SJCRH30 (cell line): ENCODE data around the gene C1orf232. TPM values are rescaled to one million over a fixed set of nuclear protein-coding genes. Genes with fewer than 3 reads are reported as not detected.

Experiments
- DNase-seq, 2 experiments: peaks; one replicate each; pipeline ENCODE4 v3.0.0-alpha.2; 2015 to 2020
- H3K27ac ChIP-seq: fragments of 250-450 bp; sonication (Bioruptor Pico); 2 replicates; pipeline ENCODE4 v1.5.1; 2020; ENCODE audit warnings: mild to moderate bottlenecking, moderate library complexity
- H3K27me3 ChIP-seq: fragments of 250-450 bp; sonication (Bioruptor Pico); 2 replicates; pipeline ENCODE4 v1.5.1; 2020; ENCODE audit warnings: mild to moderate bottlenecking, moderate library complexity
- H3K36me3 ChIP-seq: fragments of 250-450 bp; sonication (Bioruptor Pico); 2 replicates; pipeline ENCODE4 v1.5.1; 2020; ENCODE audit warnings: mild to moderate bottlenecking, moderate library complexity
- H3K4me1 ChIP-seq: fragments of 250-450 bp; sonication (Bioruptor Pico); 2 replicates; pipeline ENCODE4 v1.5.1; 2020; ENCODE audit warnings: mild to moderate bottlenecking, moderate library complexity
- H3K4me3 ChIP-seq: fragments of 250-450 bp; sonication (Bioruptor Pico); 2 replicates; pipeline ENCODE4 v1.5.1; 2020; ENCODE audit warnings: mild to moderate bottlenecking, moderate library complexity
- H3K9me3 ChIP-seq: fragments of 250-450 bp; sonication (Bioruptor Pico); replicated peaks from 2 replicates; pipeline ENCODE4 v1.5.1; 2020; ENCODE audit warnings: mild to moderate bottlenecking, moderate library complexity
- total RNA-seq: library from RNA; depleted of rRNA; stranded (reverse); fragments of >200 nt; shearing (Covaris generic); gene quantifications from 2 replicates; pipeline ENCODE4 v1.2.3, GENCODE V29; 2014

C1orf232 gene
- total RNA-seq, 1 experiment from 2014 or later, result 0.18 TPM

DNA sequence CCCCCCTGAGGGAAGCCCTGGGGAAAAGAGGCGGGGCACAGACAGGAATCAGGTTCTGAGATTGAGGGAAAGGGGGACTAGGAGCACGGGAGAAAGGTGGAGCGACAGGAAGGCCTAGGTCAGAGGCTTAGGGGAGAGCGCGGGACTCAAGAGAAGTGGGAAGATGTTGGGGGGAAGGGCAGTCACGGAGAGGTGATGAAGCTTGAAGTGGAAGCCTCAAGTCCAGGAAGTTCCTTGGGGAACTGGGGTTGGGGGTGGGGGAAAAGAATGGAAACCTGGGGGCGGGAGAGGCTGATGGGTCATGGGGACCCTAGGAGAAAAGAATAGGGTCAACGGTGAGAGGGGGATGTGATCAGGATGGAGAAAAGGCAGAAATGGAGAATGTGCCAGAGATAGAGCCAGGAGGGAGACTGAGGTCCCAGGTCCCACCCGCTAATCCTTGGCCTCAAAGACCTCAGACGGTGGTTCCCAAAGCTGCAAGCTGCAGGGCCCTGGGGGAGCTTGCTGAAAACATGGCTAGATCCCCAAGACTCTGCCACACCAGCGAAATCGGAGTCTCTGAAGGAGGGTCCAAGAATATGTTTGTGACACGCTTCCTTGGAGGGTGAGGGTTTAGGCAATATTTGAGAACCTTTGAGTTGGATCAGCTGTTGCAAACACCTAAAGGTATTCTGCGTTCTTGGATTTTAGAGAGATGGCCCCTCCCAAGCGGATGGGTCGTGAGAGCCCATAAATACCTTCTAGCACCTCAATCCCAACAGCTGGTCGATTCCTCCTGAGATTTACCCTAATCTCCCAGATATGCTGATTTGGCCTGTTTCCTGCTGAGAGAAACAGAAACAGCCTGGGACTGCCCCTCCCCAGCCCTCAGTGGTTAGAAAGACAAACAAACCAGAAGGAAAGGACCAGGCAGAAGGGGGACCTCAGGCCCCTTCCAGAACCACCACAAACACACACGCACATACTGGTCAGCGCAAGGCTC lies 3.6 kb downstream of the C1orf232 start:
- Histone ChIP-seq H3K27me3 (peaks cover 8% of the 10 kb centered on the region; the same call in 1 of the 2 replicates), H3K4me3 (no peak overlapping the region), H3K4me1 (peaks cover 40% of the 10 kb centered on the region), H3K27ac (no peak overlapping the region; the same call in 1 of the 2 replicates), H3K9me3 (no peaks in the 10 kb centered on the region), H3K36me3 (no peaks in the 10 kb centered on the region)
- DNase-seq, result peak; percentile 80 to 90

DNA sequence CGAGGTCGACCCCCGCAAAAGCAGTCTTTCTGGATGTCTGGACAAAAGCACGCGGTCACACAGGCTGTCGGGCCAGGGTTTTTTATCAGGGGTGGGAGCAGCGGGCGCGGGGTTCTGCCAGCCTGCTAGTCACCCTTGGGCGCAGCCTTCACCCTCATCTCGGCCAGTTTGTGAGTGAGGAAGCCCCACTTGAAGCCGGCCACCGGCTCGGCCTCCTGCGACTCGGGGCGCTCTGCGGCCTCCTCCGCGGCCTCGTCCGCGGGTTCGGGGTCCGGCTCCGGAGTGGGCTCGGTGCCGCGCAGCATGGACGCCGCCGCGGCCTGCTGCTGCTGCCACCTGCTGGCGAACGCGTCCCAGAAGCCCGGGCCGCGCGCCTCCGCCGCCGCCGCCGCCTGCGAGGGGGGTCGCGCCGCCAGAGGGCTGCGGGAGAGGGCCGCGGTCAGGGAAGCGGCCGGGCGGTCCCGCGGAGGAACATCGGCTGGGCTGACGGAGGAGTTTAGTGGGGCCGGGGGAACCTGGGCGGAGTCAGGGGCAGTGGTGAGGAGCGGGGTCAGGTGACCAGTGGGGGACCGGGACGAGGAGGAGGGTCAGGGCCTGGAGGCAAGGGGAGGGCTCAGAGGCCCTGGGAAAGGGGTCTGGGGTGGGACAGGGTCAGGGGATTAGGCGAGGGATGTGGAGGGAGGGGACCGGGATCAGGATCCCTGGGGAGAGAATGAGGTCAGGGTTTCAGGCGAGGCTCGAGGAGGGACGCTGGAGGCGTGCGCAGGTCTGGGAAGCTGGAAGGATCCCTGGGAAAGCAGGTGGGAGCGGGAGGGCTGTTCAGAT lies 4.5 kb downstream of the C1orf232 start:
- DNase-seq, result no peak
- Histone ChIP-seq H3K27ac (no peak overlapping the region), H3K9me3 (no peaks in the 10 kb centered on the region), H3K4me3 (peak overlapping the region; percentile 39), H3K27me3 (peaks cover 13% of the 10 kb centered on the region; the same call in 1 of the 2 replicates), H3K36me3 (no peaks in the 10 kb centered on the region), H3K4me1 (peaks cover 37% of the 10 kb centered on the region)

DNA sequence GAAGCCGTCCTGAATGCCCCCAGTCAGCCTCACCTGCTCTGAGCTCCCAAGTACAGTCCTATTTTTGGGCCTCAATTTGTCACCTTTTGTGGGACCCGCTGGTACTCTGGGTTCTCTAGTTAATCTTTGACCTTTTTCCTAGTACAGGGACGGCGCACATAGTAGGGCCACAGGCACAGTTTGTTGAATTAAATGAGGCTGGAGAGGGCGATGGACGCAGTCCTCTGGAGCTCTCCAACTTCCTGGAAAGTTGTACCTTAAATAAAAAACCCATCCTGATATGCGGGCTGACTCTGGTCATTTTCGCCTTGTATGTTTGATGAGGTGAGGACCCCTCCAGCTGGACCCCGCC lies 5.1 kb downstream of the C1orf232 start:
- H3K4me1 ChIP-seq, result peaks cover 31% of the 10 kb centered on the region
- no peak overlapping the region for H3K4me3 ChIP-seq
- H3K27ac ChIP-seq, result no peak overlapping the region
- peaks cover 16% of the 10 kb centered on the region; the same call in 1 of the 2 replicates for H3K27me3 ChIP-seq
- H3K36me3 ChIP-seq, result no peaks in the 10 kb centered on the region
- no peaks in the 10 kb centered on the region for H3K9me3 ChIP-seq
- DNase-seq, result no peak

DNA sequence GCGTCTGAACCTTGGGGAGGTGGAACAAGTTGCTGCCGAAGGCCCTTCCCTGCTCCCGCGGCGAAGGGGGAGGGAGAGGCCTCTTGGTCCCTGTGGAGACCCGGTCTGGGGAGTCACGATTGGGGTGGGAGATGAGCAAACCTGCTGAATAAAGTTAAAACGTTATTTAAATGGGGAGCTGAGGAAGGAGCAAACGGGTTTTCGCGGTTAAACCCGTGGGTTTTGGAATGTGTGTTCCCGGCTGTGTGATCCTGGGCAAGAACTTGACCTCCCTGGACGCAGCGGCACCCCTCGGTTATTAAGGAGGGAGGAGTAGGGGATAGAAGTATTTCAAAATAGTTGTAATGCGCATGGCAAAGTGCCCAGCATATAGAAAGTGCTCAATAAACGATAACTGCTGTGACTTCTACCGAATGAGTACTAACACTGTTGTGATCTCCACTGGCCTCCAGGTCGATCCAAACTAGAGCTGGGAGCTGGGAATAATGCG lies 6.5 kb downstream of the C1orf232 start:
- Histone ChIP-seq H3K27ac (no peak overlapping the region), H3K4me1 (peaks cover 23% of the 10 kb centered on the region), H3K4me3 (peak overlapping the region; percentile 17; the same call in 1 of the 2 replicates), H3K9me3 (no peaks in the 10 kb centered on the region), H3K27me3 (peaks cover 19% of the 10 kb centered on the region; the same call in 1 of the 2 replicates), H3K36me3 (no peaks in the 10 kb centered on the region)
- DNase-seq, result no peak

DNA sequence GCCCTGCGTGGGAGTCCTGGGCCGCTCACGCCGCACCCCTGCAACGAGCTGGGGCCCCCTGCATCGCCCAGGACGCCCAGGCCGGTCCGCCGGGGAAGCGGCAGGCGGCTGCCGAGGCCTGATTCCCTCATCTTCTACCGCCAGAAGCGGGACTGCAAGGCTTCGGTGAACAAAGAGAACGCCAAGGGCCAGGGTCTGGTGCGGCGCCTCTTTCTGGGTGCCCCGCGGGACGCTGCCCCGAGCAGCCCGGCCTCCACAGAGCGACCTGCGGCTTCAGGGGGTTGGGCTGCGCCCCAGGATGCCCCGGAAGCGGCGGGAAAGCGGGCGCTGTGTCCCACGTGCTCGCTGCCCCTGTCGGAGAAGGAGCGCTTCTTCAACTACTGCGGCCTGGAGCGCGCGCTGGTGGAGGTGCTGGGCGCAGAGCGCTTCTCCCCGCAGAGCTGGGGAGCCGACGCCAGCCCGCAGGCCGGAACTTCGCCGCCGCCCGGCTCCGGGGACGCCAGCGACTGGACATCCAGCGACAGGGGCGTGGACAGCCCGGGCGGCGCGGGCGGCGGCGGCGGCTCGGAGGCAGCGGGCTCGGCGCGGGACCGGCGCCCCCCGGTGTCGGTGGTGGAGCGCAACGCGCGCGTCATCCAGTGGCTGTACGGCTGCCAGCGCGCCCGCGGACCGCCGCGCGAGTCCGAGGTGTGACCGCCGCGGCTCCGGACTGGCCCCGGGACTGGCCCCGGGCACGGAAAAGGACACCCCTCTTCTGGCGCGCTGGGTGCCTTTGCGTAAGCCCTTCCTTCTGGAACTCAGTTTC lies 7.1 kb downstream of the C1orf232 start:
- Histone ChIP-seq H3K9me3 (no peaks in the 10 kb centered on the region), H3K4me3 (peak overlapping the region; percentile 17; the same call in 1 of the 2 replicates), H3K27me3 (peaks cover 25% of the 10 kb centered on the region; the same call in 1 of the 2 replicates), H3K36me3 (no peaks in the 10 kb centered on the region), H3K27ac (no peak overlapping the region), H3K4me1 (peaks cover 24% of the 10 kb centered on the region)
- no peak for DNase-seq

DNA sequence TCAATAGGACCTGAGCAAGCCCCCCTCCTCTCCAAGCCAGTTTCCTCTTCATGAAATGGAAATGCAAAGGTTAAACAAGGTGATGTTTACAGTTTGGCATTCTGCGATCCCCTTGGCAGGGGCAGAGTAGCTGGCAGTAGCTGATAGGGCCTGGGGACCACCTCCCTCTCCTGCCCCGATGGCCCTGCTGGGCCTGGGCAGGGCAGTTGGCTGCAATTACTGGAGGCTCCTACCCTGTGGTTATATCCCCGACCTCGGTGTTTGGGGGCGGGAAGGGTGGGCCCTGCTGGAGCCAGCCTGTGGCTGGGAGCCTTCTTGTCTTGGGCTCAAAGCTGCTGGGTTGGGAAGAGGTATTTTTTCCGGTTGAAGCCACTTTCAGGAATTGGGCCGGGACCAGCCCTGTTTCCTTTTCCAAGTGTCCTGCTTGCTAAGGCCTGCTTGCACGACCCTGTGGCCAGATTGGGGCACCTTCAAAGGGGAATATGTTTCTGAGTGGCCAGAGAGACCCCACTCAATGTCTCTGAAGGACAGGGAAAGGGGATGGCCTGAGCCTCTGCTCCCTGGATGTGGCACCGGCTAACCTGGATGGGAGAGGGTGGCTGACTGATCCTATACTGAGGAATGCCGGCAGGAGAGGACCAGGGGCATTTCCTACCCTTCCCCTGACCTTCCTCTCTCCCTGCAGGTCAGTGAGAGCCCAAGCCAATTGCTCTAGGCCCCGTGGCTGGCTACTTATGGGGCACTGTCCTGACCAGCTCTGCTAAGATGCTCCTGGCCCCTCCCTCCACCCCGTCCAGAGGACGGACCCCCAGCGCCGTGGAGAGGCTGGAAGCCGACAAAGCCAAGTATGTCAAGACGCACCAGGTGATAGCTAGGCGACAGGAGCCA lies 8.0 kb downstream of the C1orf232 start:
- Histone ChIP-seq H3K9me3 (no peaks in the 10 kb centered on the region), H3K4me3 (no peak overlapping the region), H3K36me3 (no peaks in the 10 kb centered on the region), H3K27me3 (peaks cover 34% of the 10 kb centered on the region), H3K4me1 (peaks cover 24% of the 10 kb centered on the region), H3K27ac (no peak overlapping the region)
- no peak for DNase-seq

DNA sequence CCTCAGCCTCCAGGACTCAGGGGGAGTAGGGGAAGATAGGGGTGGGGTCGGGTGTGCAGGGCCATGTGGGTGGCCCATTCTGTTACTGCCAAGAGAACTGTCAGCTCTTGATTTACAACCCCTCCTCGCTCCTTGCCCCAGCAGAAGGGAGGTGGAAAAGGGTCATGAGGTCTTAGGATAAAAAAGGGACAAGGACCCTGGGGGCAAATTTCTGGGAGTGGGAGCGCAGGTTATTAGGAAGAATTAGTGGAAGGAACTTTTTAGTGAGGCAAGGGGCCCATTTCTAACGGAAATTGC lies 9.1 kb downstream of the C1orf232 start:
- no peaks in the 10 kb centered on the region for H3K9me3 ChIP-seq
- H3K36me3 ChIP-seq, result no peaks in the 10 kb centered on the region
- no peak for DNase-seq
- H3K27me3 ChIP-seq, result peaks cover 43% of the 10 kb centered on the region
- peaks cover 25% of the 10 kb centered on the region for H3K4me1 ChIP-seq
- no peak overlapping the region for H3K4me3 ChIP-seq
- no peak overlapping the region for H3K27ac ChIP-seq

DNA sequence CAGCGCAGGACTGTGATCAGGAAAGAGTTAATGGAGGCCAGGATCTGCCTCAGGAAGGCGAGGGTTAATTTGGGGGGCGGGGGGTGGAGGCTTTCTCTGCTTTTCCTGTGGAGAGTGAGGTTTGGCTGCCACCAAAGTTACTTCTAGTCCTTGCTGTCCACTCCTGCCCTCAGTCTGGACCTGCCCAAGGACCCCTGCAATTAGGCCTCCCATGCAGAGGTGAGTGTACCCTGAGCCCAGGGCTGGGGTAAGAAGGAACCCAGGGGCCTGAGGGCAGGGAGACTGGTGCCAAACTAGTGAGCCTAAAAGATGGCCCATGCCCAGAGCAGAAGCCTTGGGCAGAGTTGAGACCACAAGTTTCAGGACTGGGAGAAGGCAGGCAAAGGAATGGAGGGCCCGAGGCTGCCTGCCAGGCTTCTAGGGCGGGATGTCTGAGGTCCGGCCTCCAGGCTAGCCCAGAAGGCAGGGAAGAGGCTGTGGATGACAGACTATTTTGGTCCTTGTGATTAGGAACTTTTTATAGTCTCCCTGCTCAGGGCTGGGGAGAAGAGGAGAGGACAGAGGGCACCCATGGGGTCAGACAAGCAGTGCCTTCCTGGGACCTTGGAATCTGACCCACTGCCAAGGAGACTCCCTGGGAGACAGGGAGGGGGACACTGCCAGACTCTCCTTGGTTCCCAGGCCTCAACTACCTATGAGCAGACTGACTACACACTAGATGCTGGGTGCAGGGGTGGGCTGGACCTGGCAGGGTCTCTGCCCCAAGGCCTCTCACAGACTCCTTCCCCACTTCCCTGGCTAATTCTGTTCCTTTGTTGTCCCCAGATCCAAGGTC lies 9.6 kb downstream of the C1orf232 start, which contains the start of gene FAM110D:
TSS of gene FAM110D (plus strand) at position 172 of the 835 bp plus-strand sequence. CDS start 2,213 bp downstream, outside the sequence.
- Histone ChIP-seq H3K4me1 (peaks cover 22% of the 10 kb centered on the region), H3K9me3 (no peaks in the 10 kb centered on the region), H3K27me3 (peaks cover 43% of the 10 kb centered on the region), H3K4me3 (no peak within 1 kb of the TSS), H3K27ac (no peak within 1 kb of the TSS), H3K36me3 (no peaks in the 10 kb centered on the region)
- no peak for DNase-seq

DNA sequence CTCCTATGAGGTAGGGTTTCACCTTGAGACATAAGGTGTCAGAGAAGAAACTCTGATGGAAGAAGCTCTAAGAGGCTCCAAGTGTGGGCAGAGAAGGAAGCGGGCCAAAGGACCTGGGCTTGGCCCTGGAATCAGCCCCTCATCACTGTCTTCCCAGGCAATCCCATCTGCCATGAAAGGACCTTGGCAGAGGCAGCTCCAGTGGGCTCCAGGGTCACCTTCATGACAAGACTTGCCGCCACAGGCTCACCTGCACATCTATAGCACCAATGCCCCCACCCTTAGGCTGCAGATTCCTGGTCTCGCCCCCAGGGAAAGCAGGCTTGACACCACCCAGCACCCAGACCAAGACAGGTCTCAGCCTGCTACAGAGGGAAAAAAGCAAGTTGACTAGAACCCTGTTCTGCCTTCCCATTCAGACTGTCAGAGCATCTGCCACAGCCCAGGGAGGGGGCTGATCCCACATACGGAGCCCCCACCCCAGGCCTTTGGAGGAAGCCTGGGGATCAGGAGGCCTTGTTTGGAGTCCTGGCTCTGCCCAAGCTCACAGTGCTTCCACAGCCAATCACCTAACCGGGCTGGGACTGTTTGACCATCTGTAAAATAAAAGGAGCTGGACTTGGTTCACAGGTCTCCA lies 10.4 kb downstream of the C1orf232 start:
- DNase-seq, result no peak
- peaks cover 22% of the 10 kb centered on the region for H3K4me1 ChIP-seq

DNA sequence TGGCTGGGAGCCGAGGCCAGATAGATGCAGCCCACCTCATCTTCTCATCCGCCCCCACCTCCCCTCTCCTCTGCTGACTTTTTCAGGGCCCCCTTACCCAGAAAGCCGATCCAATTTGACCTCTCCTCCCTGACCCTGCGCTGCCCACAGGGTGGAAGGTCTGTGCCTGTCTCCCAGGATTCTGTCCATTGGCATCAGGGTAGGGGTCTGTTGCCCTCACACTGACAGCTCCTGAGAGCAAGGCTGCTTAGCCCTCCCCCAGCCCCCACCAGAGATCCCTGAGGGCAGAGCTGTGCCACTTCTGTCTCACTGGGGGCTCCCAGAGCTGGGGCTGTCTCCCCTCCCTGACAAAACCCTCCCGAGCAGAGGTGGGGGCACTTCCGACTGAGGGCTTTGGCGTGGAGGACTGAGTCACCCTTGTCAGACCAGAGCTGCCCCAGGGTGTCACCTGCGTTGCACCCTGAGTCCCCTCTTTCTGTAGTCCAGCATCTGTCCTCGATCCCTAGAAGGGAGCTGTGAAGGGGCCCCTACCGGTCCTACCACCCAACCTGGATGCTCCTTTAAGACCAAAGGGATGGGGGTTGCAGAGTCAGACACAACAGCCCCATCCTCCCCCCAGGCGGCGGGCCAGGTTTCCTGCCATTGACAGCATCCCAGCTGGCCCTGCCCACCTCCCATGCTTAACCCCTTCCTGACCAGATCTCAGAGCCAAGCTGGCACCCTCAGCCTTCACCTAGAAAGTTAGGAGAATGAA lies 12.3 kb downstream of the C1orf232 start:
- H3K9me3 ChIP-seq, result no peaks in the 10 kb centered on the region
- H3K27me3 ChIP-seq, result peaks cover 43% of the 10 kb centered on the region
- H3K4me1 ChIP-seq, result peaks cover 22% of the 10 kb centered on the region
- DNase-seq, result peak; percentile 49 to 60
- H3K36me3 ChIP-seq, result no peaks in the 10 kb centered on the region
- no peak overlapping the region for H3K27ac ChIP-seq
- peak overlapping the region; percentile 7 for H3K4me3 ChIP-seq

More for the DNA sequence above, 10.4 kb downstream of the C1orf232 start:
- H3K27ac ChIP-seq, result no peak overlapping the region
- H3K4me3 ChIP-seq, result no peak overlapping the region
- H3K9me3 ChIP-seq, result no peaks in the 10 kb centered on the region
- H3K36me3 ChIP-seq, result no peaks in the 10 kb centered on the region
- peaks cover 43% of the 10 kb centered on the region for H3K27me3 ChIP-seq

DNA sequence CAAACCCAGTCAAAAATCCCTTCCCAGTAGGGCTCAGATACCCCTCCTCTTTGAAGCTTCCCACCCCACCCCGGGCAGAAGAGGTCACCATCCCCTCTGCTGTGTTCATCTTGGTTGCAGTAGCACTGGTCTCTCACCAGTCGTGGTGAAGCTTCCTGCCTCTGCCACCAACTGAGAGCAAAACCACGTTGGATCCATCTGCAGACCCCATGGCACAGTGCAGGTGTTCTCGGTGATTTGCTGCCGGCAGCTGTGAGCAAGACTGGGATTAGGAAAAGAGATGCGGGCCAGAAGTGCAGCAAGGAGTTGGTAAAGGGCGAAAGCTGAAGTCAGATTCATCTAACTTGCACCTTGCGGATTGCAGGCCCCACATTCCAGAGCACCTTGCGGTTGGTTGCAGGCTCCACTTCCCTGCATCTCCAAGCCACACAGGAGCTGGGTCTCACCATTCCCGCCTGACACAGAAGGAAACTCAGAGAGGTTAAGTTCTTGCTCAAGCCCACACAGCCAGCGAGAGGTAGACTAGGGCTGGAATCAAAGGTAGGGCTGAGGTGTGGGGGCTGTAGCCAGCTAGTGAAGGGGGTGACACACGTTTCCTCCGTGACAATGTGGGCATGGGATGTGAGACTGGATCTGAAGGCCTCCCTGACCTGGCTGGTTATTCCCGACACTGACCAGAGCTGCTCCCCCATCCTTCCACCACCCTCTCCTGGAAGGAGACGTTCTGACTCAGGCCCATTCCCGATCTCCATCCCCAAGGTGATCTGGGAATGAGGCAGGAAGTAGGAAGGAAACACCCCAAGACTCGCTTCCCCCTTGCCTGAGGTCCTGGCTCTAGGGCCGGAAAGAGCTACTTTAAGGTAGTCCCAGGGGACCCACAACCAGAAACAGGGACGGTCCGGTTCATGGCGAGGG lies 13.1 kb downstream of the C1orf232 start:
- Histone ChIP-seq H3K4me3 (peak overlapping the region; percentile 7), H3K36me3 (no peaks in the 10 kb centered on the region), H3K27ac (no peak overlapping the region), H3K27me3 (peaks cover 49% of the 10 kb centered on the region), H3K9me3 (no peaks in the 10 kb centered on the region), H3K4me1 (peaks cover 22% of the 10 kb centered on the region)
- peak in 1 of 2 experiments; percentile 44 for DNase-seq
